H1 (cell line): ENCODE data around the gene KBTBD2. TPM values are rescaled to one million over a fixed set of nuclear protein-coding genes. Genes with fewer than 3 reads are reported as not detected.

ENCODE experiments used
- CTCF ChIA-PET: fragments of 300-600 bp; sonication (Branson Sonifier 250); formaldehyde crosslinking; loops from one replicate; lab custom pipeline; 2021; ENCODE audit not compliant: partially characterized antibody; lab: Charles Lee
- POLR2A ChIA-PET: fragments of 300-600 bp; sonication (Branson Sonifier 250); formaldehyde crosslinking; loops from one replicate; lab custom pipeline; 2021; ENCODE audit warnings: inconsistent platforms; ENCODE audit not compliant: partially characterized antibody; lab: Charles Lee
- DNase-seq, 2 experiments: peaks; one replicate each; pipeline versions ENCODE4 v3.0.0 to v3.0.0-alpha.2; 2010 to 2022; ENCODE audit warnings: low spot score in 2 of 2, low read depth in 1 of 2, mixed read lengths in 1 of 2
- FAIRE-seq: peaks from 2 replicates; lab custom pipeline; 2011; peaks lifted over from hg19 to GRCh38; lab: Jason Lieb, UNC
- H2AFZ ChIP-seq: 2 replicates; pipeline ENCODE4 v1.8.1; 2012; ENCODE audit warnings: low read length, inconsistent platforms
- H2AK5ac ChIP-seq: 2 replicates; pipeline ENCODE4 v1.6.1; 2013; ENCODE audit warnings: low read depth, low read length
- H2BK120ac ChIP-seq: replicated peaks from 2 replicates; pipeline ENCODE3; 2013; ENCODE audit warnings: low read depth, low read length, inconsistent platforms
- H2BK12ac ChIP-seq: 2 replicates; pipeline ENCODE4 v1.6.1; 2013; ENCODE audit warnings: low read depth, low read length
- H2BK15ac ChIP-seq: 2 replicates; pipeline ENCODE4 v1.6.1; 2013; ENCODE audit warnings: low read length
- H2BK20ac ChIP-seq: 2 replicates; pipeline ENCODE4 v1.6.1; 2013; ENCODE audit warnings: low read length
- H2BK5ac ChIP-seq: 2 replicates; pipeline ENCODE4 v1.6.1; 2013; ENCODE audit warnings: low read depth, low read length
- H3K14ac ChIP-seq: 2 replicates; pipeline ENCODE4 v1.6.1; 2013; ENCODE audit warnings: inconsistent platforms; ENCODE audit not compliant: insufficient read length
- H3K18ac ChIP-seq: 2 replicates; pipeline ENCODE4 v1.6.1; 2013; ENCODE audit warnings: low read length; ENCODE audit errors: extremely low read depth
- H3K23ac ChIP-seq: 2 replicates; pipeline ENCODE4 v1.6.1; 2013; ENCODE audit warnings: inconsistent platforms; ENCODE audit not compliant: insufficient read length
- H3K23me2 ChIP-seq: 2 replicates; pipeline ENCODE4 v1.6.1; 2013; ENCODE audit warnings: low read depth, low read length
- H3K27ac ChIP-seq: 2 replicates; pipeline ENCODE4 v1.6.1; 2011; ENCODE audit warnings: low read depth, low read length, inconsistent platforms
- H3K27me3 ChIP-seq, 4 experiments: replicated peaks in 1 of 4; 1 replicate in 1 of 4; 2 replicates in 3 of 4; pipeline versions ENCODE4 v1.6.1 to v1.8.1; 2011 to 2013; ENCODE audit warnings: low read length in 3 of 4, mild to moderate bottlenecking in 3 of 4, inconsistent platforms in 2 of 4, mixed read lengths in 2 of 4, moderate library complexity in 1 of 4; ENCODE audit not compliant: control insufficient read depth in 3 of 4, insufficient read depth in 3 of 4; ENCODE audit errors: extremely low read depth in 1 of 4
- H3K36me3 ChIP-seq, 4 experiments: 2 replicates each; pipeline versions ENCODE4 v1.6.1 to v1.8.1; 2011 to 2013; ENCODE audit warnings: mild to moderate bottlenecking in 4 of 4, low read length in 3 of 4, moderate library complexity in 2 of 4, control low read depth in 1 of 4, inconsistent platforms in 1 of 4; ENCODE audit not compliant: insufficient read depth in 4 of 4, control insufficient read depth in 2 of 4
- H3K4ac ChIP-seq: replicated peaks from 2 replicates; pipeline ENCODE3; 2013; ENCODE audit warnings: low read length, low read depth, mixed read lengths, inconsistent platforms; ENCODE audit not compliant: insufficient read length
- H3K4me1 ChIP-seq, 4 experiments: replicated peaks in 1 of 4; 1 replicate in 1 of 4; 2 replicates in 3 of 4; pipeline versions ENCODE4 v1.6.1 to v1.8.1; 2011 to 2013; ENCODE audit warnings: low read length in 3 of 4, inconsistent platforms in 2 of 4, mixed read lengths in 1 of 4; ENCODE audit not compliant: insufficient read depth in 4 of 4, control insufficient read depth in 3 of 4
- H3K4me2 ChIP-seq, 2 experiments: 2 replicates each; pipeline versions ENCODE4 v1.6.1 to v1.8.1; 2011 to 2013; ENCODE audit warnings: low read depth in 2 of 2, low read length in 2 of 2, control low read depth in 1 of 2, inconsistent platforms in 1 of 2, mild to moderate bottlenecking in 1 of 2; ENCODE audit not compliant: insufficient read depth in 1 of 2
- H3K4me3 ChIP-seq, 4 experiments: fragments of 200-600, 300-600 bp in 1 of 4; sonication (generic), shearing (Covaris generic), sonication (Bioruptor Twin) in 1 of 4; 2 replicates each; pipeline versions ENCODE4 v1.5.1 to v1.8.1; 2011 to 2016; ENCODE audit warnings: low read length in 4 of 4, low read depth in 3 of 4, control low read depth in 2 of 4, inconsistent platforms in 2 of 4, mild to moderate bottlenecking in 2 of 4, mixed read lengths in 1 of 4, moderate library complexity in 1 of 4; ENCODE audit not compliant: insufficient read depth in 2 of 4; ENCODE audit errors: extremely low read depth in 1 of 4
- H3K56ac ChIP-seq: replicated peaks from 2 replicates; pipeline ENCODE3; 2013; ENCODE audit warnings: low read depth, mild to moderate bottlenecking, mixed read lengths, low read length, inconsistent platforms; ENCODE audit not compliant: insufficient read length
- H3K79me1 ChIP-seq: 2 replicates; pipeline ENCODE4 v1.6.1; 2013; ENCODE audit warnings: low read depth, low read length, control low read depth
- H3K79me2 ChIP-seq, 2 experiments: 2 replicates each; pipeline versions ENCODE4 v1.6.1 to v1.8.1; 2012 to 2013; ENCODE audit warnings: low read length in 2 of 2, mild to moderate bottlenecking in 2 of 2, inconsistent platforms in 1 of 2; ENCODE audit not compliant: insufficient read depth in 2 of 2, control insufficient read depth in 1 of 2
- H3K9ac ChIP-seq, 4 experiments: replicated peaks in 1 of 4; 1 replicate in 1 of 4; 2 replicates in 3 of 4; pipeline versions ENCODE4 v1.6.1 to v1.8.1; 2011 to 2013; ENCODE audit warnings: low read depth in 3 of 4, low read length in 3 of 4, control low read depth in 2 of 4, mild to moderate bottlenecking in 2 of 4, moderate library complexity in 2 of 4, inconsistent platforms in 1 of 4; ENCODE audit errors: extremely low read depth in 1 of 4
- H3K9me3 ChIP-seq, 2 experiments: 2 replicates each; pipeline versions ENCODE4 v1.6.1 to v1.8.1; 2012 to 2013; ENCODE audit warnings: mild to moderate bottlenecking in 2 of 2, moderate library complexity in 2 of 2, control low read depth in 1 of 2, inconsistent platforms in 1 of 2, low read depth in 1 of 2, low read length in 1 of 2, mixed read lengths in 1 of 2; ENCODE audit not compliant: insufficient read depth in 2 of 2
- H4K20me1 ChIP-seq, 2 experiments: replicated peaks in 1 of 2; 2 replicates each; pipeline versions ENCODE3 to v1.8.1; 2011 to 2013; ENCODE audit warnings: inconsistent platforms in 2 of 2, low read length in 2 of 2, mild to moderate bottlenecking in 1 of 2; ENCODE audit not compliant: insufficient read depth in 2 of 2, control insufficient read depth in 1 of 2
- H4K5ac ChIP-seq: 2 replicates; pipeline ENCODE4 v1.6.1; 2013; ENCODE audit warnings: low read length, low read depth, mixed read lengths, inconsistent platforms; ENCODE audit not compliant: insufficient read length
- H4K8ac ChIP-seq: 2 replicates; pipeline ENCODE4 v1.8.0; 2013; ENCODE audit warnings: mild to moderate bottlenecking, moderate library complexity, low read length, inconsistent platforms; ENCODE audit not compliant: insufficient read depth; ENCODE audit errors: extremely low read depth
- H4K91ac ChIP-seq: replicated peaks from 2 replicates; pipeline ENCODE3; 2013; ENCODE audit warnings: low read length, mixed read lengths, inconsistent platforms; ENCODE audit not compliant: insufficient read length
- CBX5 ChIP-seq: fragments of 300-800, 300-1000 bp; sonication (generic); IDR thresholded peaks from 2 replicates; pipeline ENCODE4 v1.7.1; 2016; ENCODE audit warnings: antibody characterized with exemption, low read length, low read depth
- CHD1 ChIP-seq: IDR thresholded peaks from 2 replicates; pipeline ENCODE4 v1.6.1; 2012; ENCODE audit warnings: low read depth, low read length, improper control_type of control experiment
- GABPA ChIP-seq: IDR thresholded peaks from 2 replicates; pipeline ENCODE4 v1.6.1; 2011; ENCODE audit warnings: mild to moderate bottlenecking, low read length, moderate library complexity, borderline replicate concordance; ENCODE audit not compliant: insufficient read depth
- KDM1A ChIP-seq: fragments of 200-600, 300-600 bp; sonication (generic); IDR thresholded peaks from 2 replicates; pipeline ENCODE4 v1.7.1; 2016; ENCODE audit warnings: mild to moderate bottlenecking, low read length, borderline replicate concordance
- MAFK ChIP-seq: IDR thresholded peaks from 2 replicates; pipeline ENCODE4 v1.6.1; 2012; ENCODE audit warnings: low read depth, mild to moderate bottlenecking, improper control_type of control experiment, low read length
- NRF1 ChIP-seq: IDR thresholded peaks from 2 replicates; pipeline ENCODE4 v1.6.1; 2011; ENCODE audit warnings: mild to moderate bottlenecking, low read depth, low read length, improper control_type of control experiment
- POLR2A ChIP-seq, 2 experiments: IDR thresholded peaks; 1 replicate in 1 of 2; 2 replicates in 1 of 2; pipeline ENCODE4 v1.6.1; 2011; ENCODE audit warnings: low read depth in 2 of 2, low read length in 2 of 2, mild to moderate bottlenecking in 2 of 2; ENCODE audit errors: control extremely low read depth in 1 of 2
- POLR2AphosphoS5 ChIP-seq: IDR thresholded peaks from 2 replicates; pipeline ENCODE4 v1.6.1; 2011; ENCODE audit warnings: low read depth, low read length
- RNF2 ChIP-seq: fragments of 200-900, 300-1000 bp; sonication (generic); IDR thresholded peaks from 2 replicates; pipeline ENCODE4 v1.7.1; 2016; ENCODE audit warnings: borderline replicate concordance, low read depth, mild to moderate bottlenecking, antibody characterized with exemption, low read length; ENCODE audit not compliant: poor library complexity, severe bottlenecking; ENCODE audit errors: missing control alignments
- SAP30 ChIP-seq: fragments of 300-600 bp; sonication (generic); IDR thresholded peaks from 2 replicates; pipeline ENCODE4 v1.7.1; 2012; ENCODE audit warnings: low read length, moderate library complexity, mild to moderate bottlenecking, inconsistent platforms; ENCODE audit not compliant: insufficient read depth, insufficient replicate concordance
- SIN3A ChIP-seq, 2 experiments: IDR thresholded peaks in 1 of 2; conservative IDR thresholded peaks in 1 of 2; 2 replicates each; pipeline ENCODE4 v1.6.1; 2011 to 2012; ENCODE audit warnings: low read length in 2 of 2, improper control_type of control experiment in 1 of 2, low read depth in 1 of 2, mild to moderate bottlenecking in 1 of 2
- SIRT6 ChIP-seq: IDR thresholded peaks from one replicate; pipeline ENCODE4 v1.7.1; 2012; ENCODE audit warnings: low read length, inconsistent platforms
- ZNF274 ChIP-seq: IDR thresholded peaks from 2 replicates; pipeline ENCODE4 v1.7.0; 2012; ENCODE audit warnings: low read length, borderline replicate concordance; ENCODE audit errors: extremely low read depth
- WGBS, 2 experiments: shearing (Covaris generic) in 1 of 2; methylation state at CpG; one replicate each; pipeline versions ENCODE4 v1.1.6 to v1.1.7; 2013 to 2015; ENCODE audit warnings: low lambda C conversion rate in 2 of 2, mixed read lengths in 2 of 2, inconsistent platforms in 1 of 2, low coverage in 1 of 2, missing lambda C conversion rate in 1 of 2; ENCODE audit not compliant: insufficient replicate concordance in 2 of 2, insufficient coverage in 1 of 2, insufficient read length in 1 of 2; ENCODE audit errors: extremely low coverage in 1 of 2, missing lambda C conversion rate in 1 of 2; 5-methylcytosine and 5-hydroxymethylcytosine counted together
- polyA plus RNA-seq, 7 experiments: library from polyadenylated mRNA; depleted of rRNA in 3 of 7; stranded (reverse) in 5 of 7; unstranded in 2 of 7; fragments of >200 nt in 5 of 7; fragments of 200-250 nt in 2 of 7; gene quantifications; 1 replicate in 5 of 7; 2 replicates in 1 of 7; 4 replicates in 1 of 7; pipeline versions ENCODE4 v1.2.1 to v1.2.3, GENCODE V29; 2011 to 2013; ENCODE audit warnings: missing spikeins in 2 of 7, mixed read lengths in 2 of 7
- total RNA-seq: library from RNA; stranded (reverse); fragmentation: NEBNext Ultra II Directional; extraction: Animal tissue kit (Norgen Biotek cat#: 25700); gene quantifications from 2 replicates; pipeline ENCODE4 v1.2.1, GENCODE V29; 2021

The KBTBD2 gene
- total and polyA plus RNA-seq, 2 of the 8 experiments (the other 6 are each of a cell fraction or from before 2014, with no cell fraction given), result 13.1 to 25.7 TPM

DNA sequence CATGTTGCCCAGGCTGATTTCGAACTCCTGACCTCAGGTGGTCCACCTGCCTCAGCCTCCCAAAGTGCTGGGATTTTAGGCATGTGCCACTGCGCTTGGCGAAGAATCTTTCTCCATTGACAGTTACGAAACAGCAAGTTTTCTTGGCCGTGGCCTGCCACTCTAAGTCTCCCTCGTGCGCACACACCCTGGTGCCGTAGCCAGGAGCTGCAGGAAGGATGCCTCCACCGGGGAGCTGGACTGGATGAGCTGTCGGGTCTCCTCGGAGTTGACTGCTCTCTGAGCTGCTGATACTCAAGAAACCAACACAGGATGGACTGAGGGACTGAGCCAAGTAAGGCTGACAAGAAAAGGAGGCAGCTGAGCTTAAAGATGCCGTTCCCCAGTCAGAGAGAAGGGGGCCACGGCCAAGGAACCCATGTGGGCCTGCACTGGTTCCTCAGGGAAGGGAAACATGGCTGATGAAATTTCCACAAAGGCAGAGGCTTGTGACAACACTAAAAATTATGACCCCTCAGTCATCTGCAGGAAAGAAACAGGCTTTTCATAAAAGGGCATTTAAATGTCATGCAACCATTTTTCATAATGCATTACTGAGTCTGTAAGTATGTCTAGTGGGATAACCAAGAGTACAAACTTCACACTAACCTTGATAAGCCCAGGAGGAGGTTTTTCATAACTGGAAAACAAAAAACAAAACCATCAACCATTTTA, 38.0 kb upstream of the KBTBD2 start:
- Histone ChIP-seq H3K9ac (no peak overlapping the region), H2BK120ac (no peak overlapping the region), H4K5ac (no peak overlapping the region), H3K18ac (no peak overlapping the region), H2AK5ac (no peak overlapping the region), H4K8ac (no peak overlapping the region), H3K14ac (no peak overlapping the region), H3K27ac (no peak overlapping the region), H4K20me1 (peaks cover 0 to 1% of the 10 kb centered on the region in 2 experiments), H3K9me3 (no peaks in the 10 kb centered on the region), H3K23ac (no peak overlapping the region), H3K4me1 (no peaks in the 10 kb centered on the region), H3K4ac (no peak overlapping the region), H2AFZ (no peak overlapping the region), H3K36me3 (no peaks in the 10 kb centered on the region), H2BK15ac (no peak overlapping the region), H3K79me2 (no peaks in the 10 kb centered on the region), H4K91ac (no peak overlapping the region), H2BK20ac (no peak overlapping the region), H2BK12ac (no peak overlapping the region), H3K4me3 (no peak overlapping the region), H2BK5ac (no peak overlapping the region), H3K23me2 (no peaks in the 10 kb centered on the region), H3K56ac (no peak overlapping the region), H3K79me1 (no peaks in the 10 kb centered on the region), H3K4me2 (no peak overlapping the region), H3K27me3 (peaks cover 2 to 21% (median 5%) of the 10 kb centered on the region in 4 experiments; a peak in 6 of 7 replicates)
- DNase-seq, result no peak
- FAIRE-seq, result no peak
- WGBS, 2 experiments, result 86% methylated on average over 11 of the region's 13 CpGs; no CpG with 5 or more reads in 1 of the 2 experiments
- CTCF ChIA-PET, result interaction anchor here (0.8 to 4.0 kb wide), 6 partner anchors 11 to 179 kb away, joined by 3 to 18 read pairs (median 3); partner anchors contain the start of gene RP9
- POLR2A ChIA-PET, result no interaction called here
- no peak for TF ChIP-seq KDM1A
- TF ChIP-seq CHD1, result no peak
- no peak for TF ChIP-seq NRF1
- no peak for TF ChIP-seq SAP30
- no peak for TF ChIP-seq CBX5
- TF ChIP-seq SIN3A (conservative IDR thresholded peaks at IDR 0.05 in 1 of 2, IDR thresholded peaks at IDR 0.05 in 1 of 2; ENCODE audit: low read depth in 1 of 2, low read length in 2 of 2), result no peak
- TF ChIP-seq ZNF274, result no peak
- TF ChIP-seq GABPA, result no peak
- no peak for TF ChIP-seq SIRT6
- no peak for TF ChIP-seq RNF2
- TF ChIP-seq POLR2A (IDR thresholded peaks at IDR 0.05; ENCODE audit: control extremely low read depth in 1 of 2, low read depth in 2 of 2, low read length in 2 of 2), result no peak
- TF ChIP-seq MAFK, result no peak
- TF ChIP-seq POLR2AphosphoS5, result no peak
